Stimulated activated CD4-positive, alpha-beta T cell treated with anti-CD3 and anti-CD28 coated beads, TNF-alpha, amount 100 ng/mL, for 24 hours (primary cell): ENCODE measurements around the gene FOXB1.

Experiments
- DNase-seq, 3 experiments: peaks; one replicate each; pipeline ENCODE4 v3.0.0-alpha.2; 2020; ENCODE audit warnings: low read depth in 3 of 3

FOXB1 gene

DNA sequence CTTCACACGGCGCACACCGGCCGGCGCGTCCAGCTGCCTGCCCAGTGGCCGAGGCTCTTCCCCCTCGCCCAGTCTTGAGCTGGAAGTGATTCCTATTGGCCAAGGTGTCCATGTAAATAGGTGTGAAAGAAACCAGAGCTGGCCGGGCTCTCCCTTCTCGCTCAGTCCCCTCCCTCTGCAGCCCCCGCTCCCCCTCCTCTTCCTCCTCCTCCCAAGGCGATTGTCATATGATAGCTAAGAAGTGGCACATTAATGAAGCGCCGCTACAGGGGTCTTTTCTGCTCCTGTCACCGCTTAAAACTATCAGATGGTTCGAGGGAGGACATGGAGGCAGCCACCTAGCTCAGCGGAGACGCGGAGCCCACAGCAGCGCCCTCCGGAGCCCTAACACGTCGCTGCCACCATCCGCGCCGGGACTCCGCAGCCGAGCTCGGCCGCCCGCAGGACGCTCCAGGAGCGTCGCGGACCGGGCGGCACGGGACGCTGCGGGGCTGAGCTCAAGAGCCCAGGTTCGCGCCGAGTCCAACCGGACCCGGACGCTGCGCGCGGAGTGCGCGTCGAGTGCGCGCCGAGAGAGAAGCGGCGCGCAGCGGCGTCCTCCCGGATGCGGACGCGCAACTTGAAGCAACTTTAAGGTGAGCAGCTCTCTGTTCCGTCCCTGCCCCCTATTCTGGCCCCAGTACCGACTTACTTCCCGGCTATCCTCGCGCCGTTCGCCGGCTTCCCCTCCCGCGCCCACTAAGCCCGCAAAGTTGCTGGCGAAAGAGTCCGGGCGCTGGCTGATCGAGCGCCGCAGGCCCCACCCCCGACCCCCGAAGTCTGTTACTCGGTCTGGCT lies at the start of gene FOXB1:
Gene FOXB1 (plus strand): TSS at position 303 of the 837 bp plus-strand sequence. CDS start 653 bp downstream, outside the sequence.
- no peak for DNase-seq

DNA sequence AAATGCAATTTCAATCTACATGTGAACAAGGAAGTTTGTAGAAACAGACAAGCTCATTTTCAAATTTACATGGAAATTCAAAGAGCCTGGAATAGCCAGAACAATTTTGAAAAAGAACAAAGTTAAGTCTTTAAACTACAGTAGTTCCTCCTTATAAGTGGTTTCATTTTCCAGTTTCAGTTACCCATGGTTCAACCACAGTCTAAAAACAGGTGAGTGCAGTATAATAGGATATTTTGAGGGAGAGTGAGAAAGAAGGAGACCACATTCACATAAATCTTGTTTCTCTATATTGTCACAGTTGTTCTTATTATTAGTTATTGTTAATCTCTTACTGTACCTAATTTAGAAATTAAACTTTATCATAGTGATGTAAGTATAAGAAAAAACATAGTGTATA lies 45.8 kb upstream of the FOXB1 start:
- no peak for DNase-seq

DNA sequence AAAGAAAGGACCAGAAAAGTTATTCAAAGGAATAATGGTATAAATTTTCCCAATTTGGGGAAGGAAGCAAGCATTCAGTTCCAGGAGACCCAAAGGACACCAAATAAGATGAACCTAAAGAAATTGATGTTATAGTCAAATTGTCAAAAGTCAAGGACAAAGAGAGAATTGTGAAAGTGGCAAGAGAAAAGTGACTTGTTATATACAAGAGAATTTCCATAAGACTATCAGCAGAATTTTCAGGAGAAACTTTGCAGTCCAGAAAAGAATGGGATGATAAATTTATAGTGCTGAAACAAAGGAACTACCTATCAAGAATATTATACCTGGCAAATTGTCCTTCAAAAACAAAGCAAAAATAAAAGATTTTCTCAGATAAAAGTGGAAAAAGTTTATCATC lies 43.8 kb upstream of the FOXB1 start:
- DNase-seq, result no peak

DNA sequence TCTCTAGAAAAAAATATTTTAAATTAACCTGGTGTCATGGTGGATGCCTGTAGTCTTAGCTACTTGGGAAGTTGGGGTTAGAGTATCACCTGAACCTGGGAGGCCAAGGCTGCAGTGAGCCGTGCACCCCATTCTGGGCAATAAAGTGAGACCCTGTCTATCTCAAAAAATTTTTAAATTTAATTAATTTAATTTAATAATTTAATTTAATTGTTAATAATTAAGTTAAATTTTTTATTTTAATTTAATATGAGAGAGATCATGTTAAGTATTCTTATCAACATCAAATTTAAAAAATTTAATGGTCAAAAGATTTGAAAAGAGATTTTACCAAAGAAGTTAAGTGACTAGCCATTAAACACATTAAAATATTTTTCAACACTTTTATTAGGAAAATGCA lies 40.8 kb upstream of the FOXB1 start:
- DNase-seq, result no peak

DNA sequence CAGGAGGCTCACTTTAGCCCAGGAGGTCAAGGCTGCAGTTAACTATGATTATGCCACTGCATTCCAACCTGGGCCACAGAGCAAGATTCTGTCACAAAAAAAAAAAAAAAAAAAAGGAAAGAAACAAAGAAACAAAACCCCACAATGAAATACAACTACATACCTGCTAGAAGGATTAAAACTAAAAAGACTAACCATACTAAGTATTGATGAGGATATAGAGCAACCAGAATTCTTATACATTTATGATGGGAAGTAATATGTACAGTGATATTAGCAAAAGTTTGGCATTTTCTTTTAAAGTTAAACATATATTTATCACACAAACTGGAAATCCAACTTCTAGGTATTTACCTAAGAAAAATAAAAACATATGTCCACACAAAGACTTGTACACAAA lies 40.2 kb upstream of the FOXB1 start:
- DNase-seq, result no peak

DNA sequence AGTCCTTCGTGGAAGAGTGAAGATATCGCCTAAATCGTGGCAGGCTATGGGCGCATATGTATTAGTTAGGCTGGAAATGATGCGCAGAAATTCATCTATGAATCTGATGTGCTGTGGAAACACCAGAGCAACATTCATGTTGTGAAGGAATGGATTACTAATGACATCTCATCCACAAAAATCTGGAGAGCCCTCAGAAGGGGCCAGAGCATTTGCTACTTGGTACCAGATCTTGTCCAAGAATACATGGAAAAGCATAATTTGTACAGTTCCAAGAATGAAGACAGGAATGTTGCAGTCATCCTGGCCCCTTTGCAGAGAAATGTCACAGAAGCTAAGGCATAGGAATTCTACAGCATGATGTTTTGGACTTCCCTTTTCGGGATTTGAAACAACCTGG lies 38.4 kb upstream of the FOXB1 start:
- DNase-seq, result no peak

DNA sequence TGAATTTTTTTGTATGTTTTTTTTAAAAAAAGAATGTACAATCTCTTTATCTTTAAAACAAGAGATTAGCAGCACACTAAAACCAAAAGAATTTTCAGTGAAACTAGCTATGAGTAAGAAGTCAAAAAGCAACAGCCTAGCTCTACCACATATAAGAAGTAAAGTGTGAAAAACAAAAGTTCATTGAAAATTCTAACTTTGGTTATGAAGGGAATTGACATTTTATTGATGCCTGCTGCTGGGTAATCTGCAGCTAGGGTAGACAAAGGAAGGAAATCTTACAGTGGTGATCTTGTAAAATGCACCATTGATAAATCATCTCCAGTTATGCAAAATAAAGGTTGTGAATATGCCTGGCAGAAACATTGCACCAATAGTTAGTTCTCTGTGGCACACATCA lies 37.8 kb upstream of the FOXB1 start:
- no peak for DNase-seq

DNA sequence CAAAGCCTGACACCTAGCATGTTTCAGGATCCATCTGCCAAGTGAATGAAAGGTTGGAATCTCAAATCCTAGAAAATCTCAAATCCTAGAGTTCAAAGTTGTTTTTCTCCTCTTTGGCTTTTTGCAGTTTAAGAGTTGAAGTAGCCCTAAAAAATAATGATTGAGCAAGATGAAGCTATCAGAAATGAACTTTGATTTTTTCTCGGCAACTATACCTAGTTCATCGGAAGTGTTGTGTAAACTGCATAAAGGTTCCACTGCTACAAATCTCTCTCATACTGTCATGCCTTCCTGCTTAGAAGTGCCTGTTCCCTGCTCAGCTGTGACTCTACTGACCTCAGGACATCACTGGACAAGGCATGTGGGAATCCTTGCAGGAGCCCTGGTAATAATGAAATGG lies 35.8 kb upstream of the FOXB1 start:
- no peak for DNase-seq

DNA sequence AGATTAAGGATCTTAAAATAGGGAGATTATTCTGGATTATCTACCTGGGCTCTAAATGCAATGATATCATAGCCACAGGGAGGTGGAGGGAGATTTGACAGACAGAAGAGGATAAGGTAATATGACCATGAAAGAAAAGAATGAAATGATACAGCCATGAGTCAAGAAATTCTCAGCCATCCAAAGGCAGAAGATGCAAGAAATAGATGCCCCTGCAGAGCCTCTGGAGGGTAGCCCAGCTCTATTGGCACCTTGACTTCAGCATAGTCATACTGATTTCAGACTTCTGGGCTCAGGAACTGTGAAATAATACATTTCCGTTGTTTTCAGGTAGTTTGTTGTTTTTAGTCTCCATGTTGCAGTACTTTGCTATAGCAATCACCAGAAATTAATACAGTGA lies 31.9 kb upstream of the FOXB1 start:
- DNase-seq, result no peak

DNA sequence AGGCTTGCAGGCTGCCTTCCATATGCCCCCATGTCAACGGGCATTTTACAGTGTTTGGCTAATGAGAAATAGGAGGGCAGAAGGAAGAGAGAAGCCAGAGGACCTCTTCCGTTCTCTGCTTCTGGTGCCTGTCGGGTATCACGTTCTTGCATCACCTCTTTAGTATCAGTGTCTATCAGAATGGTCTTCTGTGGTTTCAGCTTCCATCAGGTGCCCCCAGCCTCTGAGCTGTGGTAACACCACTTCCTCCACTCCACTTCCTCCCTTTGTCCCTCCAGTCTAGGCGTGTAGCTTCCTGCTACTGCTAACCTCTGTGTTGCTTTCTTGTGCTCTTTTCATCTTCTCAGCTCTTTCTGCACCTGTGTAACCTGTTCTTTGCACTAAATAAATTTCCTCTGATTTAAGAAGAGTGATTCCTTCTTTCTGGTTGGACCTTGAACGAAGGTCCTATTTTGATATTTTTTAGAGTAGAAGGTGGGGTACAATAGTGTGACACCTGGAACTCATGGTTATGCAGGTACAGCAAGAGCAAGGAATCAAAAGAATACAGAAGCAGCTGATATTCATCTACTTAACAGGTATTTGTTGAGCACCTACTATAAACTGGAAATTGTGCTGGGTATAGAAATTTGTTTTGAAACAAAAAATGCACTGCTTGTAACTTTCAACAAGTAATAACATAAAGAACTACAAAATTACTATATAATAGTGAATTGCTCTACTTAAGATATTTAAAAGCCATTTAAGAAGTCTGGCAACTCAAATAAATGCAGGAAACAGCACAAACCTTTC lies 27.4 kb upstream of the FOXB1 start:
- DNase-seq, result no peak

DNA sequence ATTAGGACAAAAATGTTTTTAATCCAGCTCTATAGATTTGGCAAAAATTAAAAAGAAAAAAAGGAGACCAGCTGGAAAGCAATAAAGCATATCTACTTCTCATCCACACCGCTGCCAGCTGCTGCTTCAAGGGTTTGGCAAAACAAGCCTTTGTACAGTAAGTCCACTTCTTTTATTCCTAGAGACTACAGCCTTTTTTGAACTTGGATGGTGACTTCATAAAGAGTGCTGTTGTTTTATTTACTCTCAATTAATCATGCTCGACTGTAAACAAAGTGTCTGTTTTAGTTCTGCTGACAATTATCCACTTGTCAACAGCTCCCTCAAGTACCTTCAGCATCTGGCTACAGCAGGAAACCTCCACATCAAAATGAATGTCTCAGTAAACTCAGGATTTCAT lies 12.3 kb upstream of the FOXB1 start:
- DNase-seq, result no peak

DNA sequence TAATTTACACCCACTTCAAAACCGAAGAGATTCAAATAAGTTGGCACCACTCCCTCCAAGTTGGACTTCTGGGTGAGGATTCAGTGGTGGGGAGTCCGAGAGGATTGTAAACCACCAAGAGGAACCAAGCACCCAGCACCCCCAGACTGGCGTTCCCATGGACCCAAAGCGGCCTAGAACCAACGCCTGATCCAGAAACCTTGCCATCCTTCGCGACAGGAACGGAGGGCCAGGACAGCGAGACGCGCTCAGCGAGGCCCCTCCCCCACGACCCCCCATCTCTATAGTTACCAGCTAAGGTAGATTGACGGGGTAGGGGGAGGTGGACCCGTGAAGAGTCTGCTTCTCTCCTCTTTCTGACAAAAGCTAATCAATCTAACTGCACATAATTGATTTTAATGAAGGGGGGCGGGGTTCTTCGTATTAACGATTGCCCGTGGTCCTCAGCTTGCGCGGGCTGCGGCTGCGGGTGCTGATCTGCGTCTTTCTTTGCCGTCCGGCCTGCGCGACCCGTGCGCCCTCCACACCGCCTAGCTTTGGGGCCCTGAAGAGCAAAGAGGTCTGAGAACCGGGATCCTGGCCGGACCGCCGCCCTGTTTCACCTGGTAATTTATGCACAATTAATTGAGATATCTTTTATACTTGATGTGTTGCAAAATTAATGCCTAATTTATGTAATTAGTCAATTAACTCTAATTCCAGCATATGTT lies 10.9 kb upstream of the FOXB1 start:
- DNase-seq, result no peak

DNA sequence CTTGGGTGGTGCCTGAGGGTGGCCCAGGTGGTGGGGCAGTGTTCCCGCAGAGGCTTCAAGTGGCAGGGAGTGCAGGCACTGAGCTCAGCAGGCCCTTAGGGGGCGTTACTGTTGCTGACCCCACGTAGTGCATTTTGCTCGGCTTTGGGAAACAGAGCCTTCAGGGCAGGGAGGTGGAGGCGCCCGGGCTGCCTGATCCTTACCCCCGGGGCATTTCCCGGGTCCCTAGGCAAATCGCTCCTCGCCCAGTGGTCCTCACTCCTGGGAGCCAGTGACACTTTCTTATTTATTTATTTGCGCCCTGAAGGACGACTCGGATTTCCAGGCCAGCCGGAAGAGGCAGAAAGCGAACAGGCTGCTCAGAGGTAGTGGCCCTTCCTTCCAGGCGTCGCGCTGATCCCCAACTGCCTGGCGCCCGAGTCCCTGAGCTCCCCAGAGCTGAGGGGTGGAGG lies 10.1 kb upstream of the FOXB1 start:
- DNase-seq, result no peak

DNA sequence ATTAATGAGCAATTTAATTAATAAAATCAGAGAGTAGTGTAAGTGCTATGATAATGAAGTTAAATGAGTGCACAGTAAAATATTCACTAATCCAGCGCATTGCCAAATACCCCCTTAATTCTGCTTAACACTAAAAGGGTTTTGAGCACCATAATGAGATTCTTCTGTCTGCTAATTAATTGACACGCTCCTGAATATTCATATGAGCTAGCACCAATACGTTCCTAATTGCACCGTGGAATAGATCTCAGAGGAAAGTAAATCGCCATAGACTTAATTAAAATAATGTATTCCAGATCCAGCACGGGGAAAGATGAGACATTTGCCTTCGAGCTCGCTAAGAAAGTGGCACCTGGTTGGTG lies 9.6 kb upstream of the FOXB1 start:
- DNase-seq, result no peak

DNA sequence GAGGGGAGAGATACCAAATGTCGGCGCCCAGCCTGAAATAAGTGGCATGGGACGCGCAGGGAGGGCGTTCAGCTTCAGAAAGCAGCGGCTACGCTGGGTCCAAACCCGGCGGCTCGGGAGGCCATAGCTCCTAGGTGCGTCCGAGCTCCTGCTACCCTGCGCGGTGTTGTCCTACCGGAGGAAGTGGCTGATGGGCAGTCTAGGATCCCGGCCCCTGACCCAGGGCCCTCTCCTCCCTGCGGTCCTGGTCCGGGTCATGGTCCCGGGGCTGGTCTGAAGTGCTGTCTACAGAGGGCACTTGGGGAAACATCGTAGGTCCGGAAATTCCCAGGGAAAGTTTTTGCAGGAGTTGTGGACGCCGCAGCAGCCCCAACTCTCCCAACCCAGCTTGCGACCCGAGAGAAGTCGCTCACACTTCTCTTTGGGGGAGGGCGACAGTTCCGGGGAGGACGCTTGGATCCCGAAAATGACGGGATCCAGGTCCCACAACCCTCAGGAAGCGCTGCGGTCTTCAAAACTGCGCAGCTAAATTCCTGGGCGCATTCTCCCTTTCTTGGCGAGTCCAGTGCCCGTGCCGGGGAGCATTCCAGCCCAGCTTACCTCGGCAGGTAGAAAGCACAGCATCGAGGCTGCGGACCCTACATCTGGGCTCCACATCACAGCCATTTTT lies 9.1 kb upstream of the FOXB1 start:
- DNase-seq, result no peak

DNA sequence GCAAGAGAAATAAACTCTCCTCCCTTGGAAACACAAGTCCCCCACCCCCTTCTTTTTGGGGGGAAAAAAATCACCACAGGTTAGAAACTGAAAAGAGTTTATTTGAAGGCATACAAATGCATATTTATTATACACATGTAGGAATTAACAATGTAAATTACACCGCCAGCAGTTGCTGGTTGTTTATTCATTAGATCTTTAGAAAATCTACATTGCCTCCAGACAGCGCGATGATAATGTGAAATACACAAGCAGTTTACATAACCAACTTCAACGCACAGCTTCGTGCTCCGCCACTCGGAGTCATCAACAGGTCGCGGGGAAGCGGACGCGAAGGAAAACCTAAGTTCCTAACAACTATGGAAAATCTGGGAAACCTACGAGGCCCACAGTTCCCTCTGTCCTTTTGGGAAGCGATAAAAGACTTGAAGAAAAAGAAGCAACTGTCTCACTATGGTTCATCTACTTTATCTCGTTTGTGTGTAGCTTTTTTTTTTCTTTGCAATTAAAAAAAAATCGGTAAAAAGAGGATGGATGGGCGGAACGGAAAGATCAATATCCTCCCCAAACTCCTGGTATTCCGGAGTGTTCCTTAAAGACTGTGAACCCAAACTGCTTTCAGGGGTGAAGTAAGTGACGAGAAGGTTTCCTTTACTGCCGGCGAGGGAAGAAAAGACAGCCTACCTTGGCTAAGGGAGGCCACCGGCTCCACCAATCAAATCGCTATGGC lies 8.4 kb upstream of the FOXB1 start:
- DNase-seq, result no peak

DNA sequence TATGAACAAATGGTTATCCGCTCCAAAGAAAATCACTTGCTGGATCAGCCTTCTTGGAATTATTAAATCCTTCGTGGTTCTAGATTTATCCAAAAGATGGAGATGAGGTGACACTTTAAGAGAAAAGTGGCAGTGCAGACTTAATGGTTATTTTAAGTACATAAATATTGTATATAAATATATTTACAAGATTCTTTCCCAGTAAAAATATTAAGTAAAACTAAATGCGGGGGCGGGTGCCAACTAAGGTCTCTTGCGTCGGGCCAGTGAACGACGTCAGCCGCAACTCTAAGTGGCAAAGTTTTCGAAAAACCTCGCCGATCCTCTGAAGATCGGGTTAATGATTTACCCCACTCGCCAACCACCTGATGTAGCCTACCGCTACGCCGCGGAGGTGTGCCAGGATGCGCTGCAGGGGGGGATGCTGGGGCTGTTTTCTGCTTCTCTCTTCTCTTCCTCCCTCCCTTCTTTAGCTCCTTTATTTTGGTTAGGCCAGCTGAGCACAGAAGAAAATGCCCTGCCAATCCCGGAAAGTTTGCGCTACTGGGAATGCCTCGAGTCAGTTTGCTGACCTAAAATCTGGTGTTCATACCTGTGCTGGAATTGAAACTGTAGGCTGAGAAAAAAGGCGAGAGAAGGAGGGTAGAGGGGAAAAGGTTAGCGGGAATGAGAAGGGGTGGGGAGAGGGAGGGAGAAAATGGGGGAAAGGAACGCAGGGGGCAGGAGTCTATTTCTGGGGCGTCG lies 7.6 kb upstream of the FOXB1 start:
- no peak for DNase-seq

DNA sequence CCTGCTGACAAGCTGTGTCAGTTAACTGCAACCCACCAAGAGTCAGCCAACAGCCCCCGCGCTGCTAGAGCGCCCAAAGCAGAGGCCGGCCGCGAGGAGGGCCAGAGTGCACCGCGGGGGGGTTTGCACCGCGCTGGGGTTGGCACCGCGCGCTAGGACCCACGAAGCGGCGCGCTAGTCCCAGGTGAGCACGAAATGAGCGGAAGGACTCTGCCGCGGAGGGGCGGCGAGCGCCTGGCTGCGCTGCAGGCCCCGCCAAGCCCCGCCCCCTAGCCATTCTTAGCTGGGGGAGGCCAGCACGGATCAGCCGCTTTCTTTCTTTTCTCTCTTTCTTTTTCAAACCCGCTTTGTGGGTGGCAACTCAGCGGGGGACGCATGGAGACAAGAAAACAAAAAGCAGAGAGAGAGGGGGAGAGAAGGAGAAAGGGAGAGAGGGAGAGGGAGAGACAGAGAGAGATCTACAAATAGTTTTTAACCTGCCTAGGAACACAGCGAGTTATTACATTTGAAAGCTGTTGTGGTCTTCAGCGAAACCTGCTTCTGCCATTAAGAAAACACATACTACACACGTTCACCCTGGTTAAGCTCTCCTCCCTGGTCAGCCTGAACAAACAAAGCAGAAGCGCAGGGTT lies 6.9 kb upstream of the FOXB1 start:
- peak in 1 of 3 experiments; percentile 64 for DNase-seq

DNA sequence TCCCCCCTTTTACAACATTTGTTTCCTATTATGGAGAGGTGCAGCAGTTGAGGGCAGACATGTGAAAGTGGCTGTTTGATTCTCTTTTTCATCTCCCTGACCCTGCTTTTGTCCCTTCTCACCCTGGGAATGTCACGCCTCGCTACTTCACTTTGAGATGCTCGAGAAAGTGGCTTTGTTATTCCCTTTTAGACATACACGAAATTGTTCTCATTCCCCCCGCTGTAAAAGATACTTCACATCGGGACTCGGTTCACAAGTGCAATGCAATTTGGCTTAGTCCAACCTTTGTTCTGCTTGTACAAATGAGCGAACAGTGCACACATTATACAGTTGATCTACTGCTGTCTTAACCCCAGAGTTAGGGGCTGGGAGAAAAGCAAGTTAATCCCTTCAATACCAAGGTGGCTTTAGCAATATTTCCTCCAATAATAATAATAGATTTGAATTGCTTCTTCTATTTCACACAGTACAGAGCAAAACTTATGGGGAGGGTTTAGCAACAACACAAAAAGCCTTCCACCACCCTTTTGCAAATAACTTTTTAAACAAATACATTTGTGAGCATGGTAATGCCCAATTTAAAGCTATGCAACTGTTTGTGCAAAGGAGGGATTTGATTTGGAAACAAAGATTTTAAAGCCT lies 5.7 kb upstream of the FOXB1 start:
- no peak for DNase-seq
